GM13977 (cell line): Measurements from ENCODE around the gene ENPP3.

ENCODE experiments used
- DNase-seq: peaks from one replicate; pipeline ENCODE4 v3.0.0; 2012; ENCODE audit warnings: low spot score
- in situ Hi-C: fragments of 300-500 bp; cut with MboI; formaldehyde crosslinking; loops from one replicate; pipeline ENCODE4 v1.12.0; 2022; ENCODE audit warnings: low sequenced_read_pairs, low pct_unique_long_range_greater_than_20kb, mixed read lengths, inconsistent platforms; ENCODE audit not compliant: unreplicated experiment
- TF ChIP-seq, protein P1 (sequence below): IDR thresholded peaks from 2 replicates; pipeline ENCODE4 v1.5.1; 2012; ENCODE audit warnings: mild to moderate bottlenecking, control low read depth; ENCODE audit not compliant: insufficient read depth; ENCODE audit errors: extremely low read depth, missing control alignments

The ENPP3 gene

DNA sequence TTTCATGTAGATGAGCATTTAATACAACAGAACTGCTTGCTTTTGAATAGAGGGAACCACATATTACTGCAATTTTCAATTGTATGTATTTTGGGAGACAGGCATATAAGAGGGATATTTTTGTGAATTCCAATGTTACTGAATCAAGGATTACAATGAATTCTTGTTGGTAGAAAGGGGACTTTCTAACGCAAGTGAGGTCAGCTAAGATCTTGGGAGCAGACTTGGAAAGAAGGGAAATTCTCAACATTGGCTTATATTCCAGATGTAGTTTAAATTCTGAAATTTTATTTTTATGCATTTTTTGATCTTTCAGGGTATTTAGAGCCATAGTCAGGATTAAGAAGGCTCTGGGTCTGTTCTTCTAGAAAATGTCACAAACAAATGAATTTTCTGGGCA, 117.0 kb downstream of the ENPP3 start:
- no peak for DNase-seq
- TF ChIP-seq, protein P1, sequence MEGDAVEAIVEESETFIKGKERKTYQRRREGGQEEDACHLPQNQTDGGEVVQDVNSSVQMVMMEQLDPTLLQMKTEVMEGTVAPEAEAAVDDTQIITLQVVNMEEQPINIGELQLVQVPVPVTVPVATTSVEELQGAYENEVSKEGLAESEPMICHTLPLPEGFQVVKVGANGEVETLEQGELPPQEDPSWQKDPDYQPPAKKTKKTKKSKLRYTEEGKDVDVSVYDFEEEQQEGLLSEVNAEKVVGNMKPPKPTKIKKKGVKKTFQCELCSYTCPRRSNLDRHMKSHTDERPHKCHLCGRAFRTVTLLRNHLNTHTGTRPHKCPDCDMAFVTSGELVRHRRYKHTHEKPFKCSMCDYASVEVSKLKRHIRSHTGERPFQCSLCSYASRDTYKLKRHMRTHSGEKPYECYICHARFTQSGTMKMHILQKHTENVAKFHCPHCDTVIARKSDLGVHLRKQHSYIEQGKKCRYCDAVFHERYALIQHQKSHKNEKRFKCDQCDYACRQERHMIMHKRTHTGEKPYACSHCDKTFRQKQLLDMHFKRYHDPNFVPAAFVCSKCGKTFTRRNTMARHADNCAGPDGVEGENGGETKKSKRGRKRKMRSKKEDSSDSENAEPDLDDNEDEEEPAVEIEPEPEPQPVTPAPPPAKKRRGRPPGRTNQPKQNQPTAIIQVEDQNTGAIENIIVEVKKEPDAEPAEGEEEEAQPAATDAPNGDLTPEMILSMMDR: no peak
- in situ Hi-C loops: no loop called here

DNA sequence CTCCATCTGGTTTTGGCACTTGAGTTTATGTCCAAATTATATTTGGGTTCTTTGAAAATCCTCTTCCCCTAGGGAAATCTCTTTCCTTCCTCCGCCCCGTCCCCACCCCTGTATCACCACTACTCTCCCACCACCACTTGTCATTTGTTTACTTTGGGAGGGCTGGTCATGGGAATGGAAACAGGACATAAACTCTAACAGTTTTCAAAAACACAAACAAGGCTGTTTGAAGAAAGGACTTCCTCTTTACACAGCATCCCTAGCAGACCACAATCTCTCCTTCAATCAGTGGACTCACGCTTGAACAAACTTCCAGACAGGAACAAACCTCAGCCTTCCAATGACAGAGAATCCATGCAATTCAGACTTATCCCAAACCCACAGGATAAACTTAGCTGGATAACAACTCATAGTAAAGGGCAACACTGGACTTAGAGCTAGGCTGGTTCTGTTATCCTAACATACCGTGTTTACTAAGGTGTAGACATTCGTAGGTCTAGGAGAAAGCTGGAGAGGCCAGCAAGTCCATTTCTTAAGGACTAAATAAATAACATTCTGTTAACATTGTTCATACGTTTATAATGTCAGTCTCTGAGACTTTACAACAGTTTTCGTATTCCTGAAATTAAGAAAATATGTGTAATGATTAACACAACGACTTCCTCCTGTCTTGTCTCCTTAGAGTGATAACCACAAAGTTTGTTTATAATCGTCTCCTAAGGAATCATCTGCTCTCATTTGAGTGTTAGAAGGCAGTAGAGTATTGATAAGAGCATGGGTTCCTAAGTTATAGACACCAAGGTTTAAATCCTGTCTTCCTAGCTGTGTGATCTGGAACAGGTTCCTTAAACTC, 117.8 kb downstream of the ENPP3 start:
- TF ChIP-seq, protein P1: no peak
- no peak for DNase-seq
- in situ Hi-C loops: no loop called here

DNA sequence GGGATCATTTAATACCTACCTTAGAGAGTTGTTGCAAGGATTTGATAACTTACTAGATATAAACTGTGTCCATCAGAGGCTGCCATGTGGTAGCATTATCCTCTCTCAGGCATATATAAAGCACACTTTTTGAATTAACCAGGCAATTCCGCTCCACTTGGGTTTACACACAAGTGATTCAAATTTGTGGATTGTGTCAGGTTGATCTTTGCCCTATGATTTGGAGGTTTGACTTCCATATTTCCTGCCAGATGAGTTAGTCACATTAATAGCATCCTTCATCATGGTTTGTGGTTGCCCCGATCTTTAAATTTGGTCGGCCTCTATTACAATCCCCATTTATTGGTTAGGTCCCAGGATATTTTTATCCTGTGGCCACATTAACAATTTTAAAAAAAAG, 118.5 kb downstream of the ENPP3 start:
- in situ Hi-C loops: no loop called here
- TF ChIP-seq, protein P1: no peak
- DNase-seq: no peak

DNA sequence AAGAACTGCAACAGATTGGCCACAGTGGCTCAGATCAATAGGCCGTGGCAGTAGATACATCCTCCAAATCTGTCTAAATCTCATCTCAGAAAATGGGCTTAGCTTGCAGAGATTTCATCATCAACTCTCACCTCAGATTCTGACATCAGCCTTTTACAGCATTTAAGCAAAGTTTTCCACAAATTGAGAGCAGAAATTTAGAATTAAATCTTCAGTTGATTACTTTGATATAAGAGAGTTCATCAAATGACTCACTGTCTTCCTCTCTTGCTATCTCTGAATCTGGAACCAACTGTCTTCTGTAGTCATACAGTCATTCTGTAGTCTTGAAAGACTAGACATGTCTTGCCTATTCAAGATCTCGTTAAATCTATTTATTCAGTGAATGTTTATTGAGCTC, 118.9 kb downstream of the ENPP3 start:
- DNase-seq: no peak
- TF ChIP-seq, protein P1: no peak
- in situ Hi-C loops: no loop called here

DNA sequence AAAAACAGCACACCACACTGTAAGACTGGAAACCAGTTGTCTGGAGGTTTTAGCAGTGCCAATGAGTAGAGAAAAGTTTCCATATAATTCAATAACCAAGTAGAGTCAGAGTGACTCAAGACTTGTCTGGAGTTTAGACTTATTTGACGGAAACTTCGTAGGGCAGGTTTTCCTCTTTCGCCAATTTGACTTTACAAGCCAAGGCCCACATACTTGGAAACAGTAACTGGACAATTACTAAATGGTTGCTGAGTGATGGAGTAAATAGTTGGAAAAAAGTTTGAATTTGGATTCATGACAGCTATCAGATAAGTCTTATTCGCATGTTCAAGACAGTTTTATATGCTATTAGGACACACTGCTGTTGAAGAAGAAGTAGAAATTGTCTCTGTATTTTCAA, 121.8 kb downstream of the ENPP3 start:
- TF ChIP-seq, protein P1: no peak
- DNase-seq: no peak
- in situ Hi-C loops: no loop called here

DNA sequence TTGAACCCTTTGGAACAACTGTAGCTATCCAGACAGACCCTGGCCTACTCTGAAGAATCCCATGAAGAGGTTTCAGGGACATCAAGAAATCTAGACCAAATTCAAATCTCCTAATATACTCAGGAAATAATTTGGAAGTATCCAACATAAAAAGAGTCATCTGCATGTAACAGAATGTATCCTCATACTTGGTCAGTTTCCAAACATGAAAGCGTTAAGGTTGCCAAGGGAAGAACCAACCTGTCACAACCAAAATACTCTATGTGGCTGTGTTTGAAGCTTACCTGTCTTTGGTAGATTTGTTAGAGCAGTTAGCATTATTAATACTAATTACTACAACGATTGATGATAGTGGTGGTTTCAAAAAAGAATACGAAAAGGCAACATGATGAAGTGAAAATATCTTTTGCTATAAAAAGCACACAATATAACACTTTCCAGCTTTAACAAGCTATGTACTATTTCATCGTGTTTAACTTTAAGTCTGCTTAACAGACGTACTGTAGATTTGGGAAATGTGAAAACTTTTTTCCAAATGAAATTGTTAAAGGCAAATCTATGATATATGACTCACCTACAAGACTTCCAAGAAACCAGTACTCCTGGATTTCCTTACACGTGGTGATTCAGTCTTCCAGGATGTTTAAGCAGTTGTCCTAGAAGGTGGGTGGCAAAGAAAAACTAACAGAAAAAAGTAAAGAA, 124.1 kb downstream of the ENPP3 start:
- no peak for DNase-seq
- in situ Hi-C loops: no loop called here
- TF ChIP-seq, protein P1: no peak
